GM18870 (cell line): ENCODE measurements around the gene LAMA2.

Experiments
- ATAC-seq: cut with Tn5 transposase; IDR thresholded peaks from one replicate; pipeline ENCODE4 v1.9.1; 2021; ENCODE audit warnings: moderate library complexity; ENCODE audit not compliant: unreplicated experiment

Gene LAMA2

GRCh38 chr6:128899341-128900050 lies 16.6 kb downstream of the LAMA2 start:
- ATAC-seq: no peak

DNA sequence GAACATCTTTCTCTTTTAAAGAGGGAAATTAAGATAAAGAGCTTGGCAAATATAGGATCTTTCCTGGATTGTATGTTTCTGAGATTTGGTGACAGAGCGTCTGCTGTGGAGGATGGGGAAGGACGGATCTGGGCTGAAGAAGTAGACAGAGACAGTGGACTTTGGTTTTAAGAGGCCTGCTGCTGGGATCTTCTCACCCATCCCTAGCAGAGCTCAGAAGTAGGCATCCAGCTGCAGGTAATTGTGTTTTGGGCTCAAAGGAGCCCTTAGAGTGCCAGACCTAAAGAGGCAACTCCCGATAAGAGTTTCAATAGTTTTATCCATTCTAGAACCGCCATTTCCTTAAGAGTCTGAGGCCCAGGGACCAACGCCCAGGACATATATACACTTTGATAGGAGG lies 20.8 kb downstream of the LAMA2 start:
- ATAC-seq: no peak

DNA sequence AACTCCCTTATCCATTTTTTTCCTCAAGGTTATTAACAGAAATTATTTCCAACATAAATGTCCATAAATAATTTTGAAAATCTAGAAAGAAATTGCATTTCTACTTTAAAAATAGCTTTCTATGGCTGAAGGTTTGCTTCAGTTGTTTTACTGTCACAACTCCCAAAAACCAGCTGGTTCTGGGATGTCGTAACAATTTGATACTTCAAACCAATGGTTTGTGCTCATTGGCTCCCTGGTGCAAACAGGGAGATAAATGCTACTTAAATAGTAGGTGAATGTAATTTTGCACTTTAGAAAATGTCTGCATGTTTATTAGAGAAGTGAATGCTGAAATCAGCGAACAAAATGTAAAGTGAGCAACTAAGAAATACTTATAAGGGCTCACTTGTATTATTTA lies 31.1 kb downstream of the LAMA2 start:
- ATAC-seq: no peak

DNA sequence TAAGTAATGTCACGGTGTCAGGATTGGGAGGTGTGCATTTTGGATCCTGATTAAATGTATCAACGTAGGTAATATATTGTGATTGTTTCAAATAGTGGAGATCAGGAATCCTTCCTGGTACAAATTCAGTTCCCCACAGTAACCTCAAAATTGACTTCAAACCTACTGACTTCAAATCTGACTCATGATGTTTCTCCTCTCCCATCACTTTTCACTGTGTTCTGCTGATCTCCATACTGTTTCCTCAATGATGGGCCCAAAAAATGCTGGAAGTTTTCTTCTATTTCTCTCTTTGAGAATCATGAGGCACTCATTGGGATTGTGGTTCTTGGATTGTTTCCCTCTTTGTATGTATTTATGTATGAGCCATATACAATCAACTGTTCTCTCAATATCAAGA lies 35.9 kb downstream of the LAMA2 start:
- ATAC-seq: no peak

DNA sequence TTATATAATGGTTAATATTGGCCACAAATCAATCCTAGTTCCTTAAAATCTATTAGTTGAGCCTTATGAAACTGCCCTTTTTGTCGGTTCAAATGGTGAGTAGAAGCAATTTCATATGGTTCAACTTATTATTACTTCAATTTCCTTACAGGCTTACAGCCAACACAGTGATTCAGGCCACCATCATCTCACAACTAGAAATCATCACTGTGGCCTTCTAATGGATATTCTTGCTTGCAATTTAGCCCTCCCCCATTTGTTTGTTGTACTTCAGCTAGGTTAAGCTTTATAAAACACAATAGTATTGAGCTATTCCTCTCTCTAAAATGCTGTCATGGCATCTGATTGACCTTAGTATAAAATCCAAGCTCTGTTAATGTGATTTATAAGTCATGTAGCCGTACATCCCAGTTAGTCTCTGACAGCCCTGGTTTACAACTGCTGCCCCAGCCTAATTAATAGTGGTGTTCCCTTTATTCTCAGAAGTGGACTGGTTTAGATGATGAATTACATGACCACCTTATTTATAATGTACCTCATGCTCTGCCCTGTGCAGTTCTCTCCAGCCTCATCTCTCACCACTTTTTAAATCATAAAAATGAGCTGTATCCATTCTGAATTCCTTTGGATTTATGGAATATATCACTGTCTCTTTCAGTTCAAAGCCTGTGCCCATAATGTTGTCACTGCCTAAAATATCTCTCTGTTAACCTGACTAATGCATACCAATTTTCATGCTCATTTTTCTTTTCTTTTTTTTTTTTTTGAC lies 36.7 kb downstream of the LAMA2 start:
- ATAC-seq: no peak

- no peak for ATAC-seq
These were observed 42.8 kb downstream of the LAMA2 start for GRCh38 chr6:128925765-128926164.

GRCh38 chr6:128929869-128930268 lies 46.9 kb downstream of the LAMA2 start:
- no peak for ATAC-seq

DNA sequence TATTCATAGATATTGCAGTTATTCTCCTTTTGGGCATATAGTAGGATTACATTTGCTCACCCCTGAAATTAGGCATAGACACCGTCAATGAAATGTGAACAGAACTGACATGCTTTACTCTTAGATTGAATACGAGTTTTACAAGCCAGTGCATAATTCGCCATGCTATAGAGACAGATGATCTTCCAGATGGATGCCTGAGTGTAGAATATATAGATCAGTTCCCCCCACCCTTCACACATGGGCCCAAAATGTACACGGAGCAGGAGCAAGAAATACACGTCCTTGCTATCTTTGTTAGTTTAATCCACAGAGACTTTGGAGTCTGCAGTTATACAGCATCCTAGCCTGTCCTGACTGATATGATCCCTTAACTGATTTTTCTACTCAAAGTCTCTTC lies 47.4 kb downstream of the LAMA2 start:
- no peak for ATAC-seq

DNA sequence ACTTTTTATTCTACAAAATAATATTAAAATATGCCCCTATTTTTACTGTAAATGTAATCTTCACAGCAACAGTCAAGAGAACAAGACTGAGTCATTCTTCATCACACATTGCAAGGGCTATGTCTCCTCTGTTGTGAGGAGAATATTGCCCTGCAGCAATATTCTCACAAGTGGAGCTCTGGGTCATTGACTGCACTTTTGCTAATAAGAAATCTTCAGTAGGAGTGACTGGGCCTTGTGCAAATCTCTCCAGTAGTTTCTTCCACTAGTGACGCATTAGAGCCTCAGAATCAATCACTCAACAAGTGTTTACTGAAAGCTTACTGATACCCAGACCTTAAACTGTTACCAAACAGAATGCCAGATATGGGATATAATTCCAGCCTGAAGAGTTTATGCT lies 49.1 kb downstream of the LAMA2 start:
- ATAC-seq: no peak

- ATAC-seq: no peak
These were observed 67.9 kb downstream of the LAMA2 start for GRCh38 chr6:128950864-128951263.

DNA sequence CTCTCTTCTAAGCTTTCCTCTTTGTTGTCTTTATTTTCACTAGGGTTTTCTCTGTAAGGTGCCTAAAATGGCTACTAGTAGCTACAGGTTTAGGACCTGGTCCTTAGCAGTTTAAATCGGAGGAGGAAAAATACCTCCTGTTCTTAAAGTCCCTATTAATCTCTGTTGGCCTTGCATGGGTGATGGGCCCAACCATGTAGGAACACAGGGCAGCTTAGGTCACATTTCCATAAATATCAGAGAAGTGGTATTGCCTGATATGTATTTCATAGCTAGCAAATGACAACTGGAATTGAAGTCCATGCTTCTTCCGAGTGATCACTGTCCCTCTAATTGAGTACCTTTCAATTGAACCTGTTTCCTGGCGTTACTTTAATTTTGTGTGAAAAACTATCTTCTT lies 70.0 kb downstream of the LAMA2 start:
- ATAC-seq: no peak

GRCh38 chr6:128954308-128955043 lies 71.5 kb downstream of the LAMA2 start:
- no peak for ATAC-seq

- ATAC-seq: no peak
These were observed 80.6 kb downstream of the LAMA2 start for GRCh38 chr6:128963561-128963960.

DNA sequence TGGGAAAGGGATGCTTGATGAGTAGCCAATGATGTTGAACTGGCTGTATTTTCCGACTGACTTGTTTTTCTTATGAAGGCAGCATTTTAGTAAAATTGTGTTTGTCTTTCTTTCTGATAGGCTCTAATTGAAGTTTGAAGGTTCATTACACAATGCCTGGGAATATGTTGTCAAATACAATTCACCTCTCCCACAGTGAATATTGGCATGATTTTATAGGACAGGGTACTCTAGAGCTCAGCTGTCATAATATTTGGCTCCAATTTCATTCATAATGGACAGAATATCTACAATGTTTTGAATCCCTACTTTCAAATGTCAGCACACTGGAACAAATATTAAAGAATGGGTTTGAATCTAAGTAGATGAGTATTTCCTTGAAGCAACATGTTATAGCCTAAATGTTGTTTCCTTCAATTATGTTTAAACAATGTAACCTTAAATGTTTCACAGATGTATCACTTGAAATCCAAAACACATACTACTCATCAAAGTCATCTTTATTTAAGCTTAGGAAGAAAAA lies 81.4 kb downstream of the LAMA2 start:
- ATAC-seq: no peak

GRCh38 chr6:128964771-128965170 lies 81.8 kb downstream of the LAMA2 start:
- no peak for ATAC-seq

DNA sequence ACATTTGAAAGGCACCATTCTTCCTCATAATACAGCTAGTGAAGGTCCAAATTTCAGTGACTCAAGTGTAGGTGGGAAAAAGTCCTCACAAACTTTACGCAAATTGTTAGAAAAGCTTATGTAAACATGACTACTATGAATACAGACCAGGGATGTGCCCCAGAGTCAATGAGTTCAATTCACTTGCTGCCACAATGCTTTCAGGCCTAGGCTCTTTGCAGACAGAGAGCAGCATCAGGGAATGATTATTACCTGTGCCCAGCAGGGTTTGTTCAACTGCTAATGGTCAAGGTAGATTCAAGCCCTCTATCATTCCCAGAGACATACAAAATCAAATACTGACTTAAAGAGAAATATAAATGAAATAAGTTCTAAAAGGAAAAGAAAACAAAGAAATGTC lies 84.0 kb downstream of the LAMA2 start:
- ATAC-seq: no peak

DNA sequence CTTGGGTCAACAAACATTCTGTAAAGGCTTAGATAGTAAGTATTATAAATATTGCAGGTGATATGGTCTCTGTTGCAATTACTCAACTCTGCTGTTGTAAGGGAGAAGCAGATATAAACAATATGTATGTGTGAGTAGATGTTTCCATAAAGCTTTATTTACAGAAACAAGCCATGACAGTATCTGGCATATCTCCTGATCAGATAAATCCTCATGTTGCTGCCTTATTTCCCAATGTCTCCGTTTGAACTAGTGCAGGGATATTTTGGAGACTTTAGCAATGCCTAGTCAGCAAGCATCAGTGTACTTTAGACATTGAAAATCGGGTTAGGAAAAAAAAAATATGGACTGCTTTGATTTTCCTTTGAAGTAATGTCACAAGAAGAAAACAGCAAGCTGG lies 96.1 kb downstream of the LAMA2 start:
- no peak for ATAC-seq

DNA sequence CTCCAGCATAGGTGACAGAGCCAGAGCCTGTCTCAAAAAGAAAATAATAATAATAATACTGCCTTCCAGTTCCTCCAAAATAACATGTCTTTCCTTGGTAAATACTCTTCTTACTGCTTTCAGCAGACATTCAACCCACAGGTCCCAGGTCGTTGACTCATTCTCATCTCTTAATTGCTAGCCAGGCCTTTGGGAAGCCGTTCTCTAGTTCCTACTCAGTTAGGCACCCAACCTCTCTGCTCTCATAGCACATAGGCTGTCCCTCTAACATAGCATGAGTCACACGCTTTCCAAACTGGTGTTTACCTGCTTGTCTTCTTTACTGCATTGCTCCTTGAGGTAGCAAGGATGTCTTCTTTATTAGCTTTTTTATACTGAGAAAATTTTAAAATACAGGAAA lies 98.8 kb downstream of the LAMA2 start:
- ATAC-seq: no peak

- no peak for ATAC-seq
These were observed 107.4 kb downstream of the LAMA2 start for GRCh38 chr6:128990360-128990759.

GRCh38 chr6:128990915-128991314 lies 108.0 kb downstream of the LAMA2 start:
- no peak for ATAC-seq

GRCh38 chr6:128993166-128993565 lies 110.2 kb downstream of the LAMA2 start:
- no peak for ATAC-seq

- no peak for ATAC-seq
These were observed 114.9 kb downstream of the LAMA2 start for GRCh38 chr6:128997880-128998279.
